Right lobe of liver (tissue), 4 donors: ENCODE results near the gene CCDC50.

ENCODE experiments used
- POLR2A ChIP-seq: fragments of 450-650 bp; IDR thresholded peaks from one replicate; pipeline ENCODE4 v1.6.1; 2017; ENCODE audit warnings: antibody characterized with exemption, mild to moderate bottlenecking
- TF ChIP-seq, protein P1 (sequence below), 4 donors: fragments of 200-600 bp in 3 of 4; fragments of 450-650 bp in 1 of 4; IDR thresholded peaks; one replicate each; pipeline versions ENCODE4 v1.5.1 to v1.8.0; 2016 to 2022; ENCODE audit warnings: antibody characterized with exemption in 4 of 4, mild to moderate bottlenecking in 2 of 4
- donor health status: DM: no; HTN: no; CAD: no.
- donor health status: DM: no; HTN: no; CAD: no.
- donor health status: DM: no; HTN: yes; CAD: no.

GRCh38 chr3:191290311-191291025 lies 38.7 kb upstream of the CCDC50 start:
- TF ChIP-seq, protein P1, sequence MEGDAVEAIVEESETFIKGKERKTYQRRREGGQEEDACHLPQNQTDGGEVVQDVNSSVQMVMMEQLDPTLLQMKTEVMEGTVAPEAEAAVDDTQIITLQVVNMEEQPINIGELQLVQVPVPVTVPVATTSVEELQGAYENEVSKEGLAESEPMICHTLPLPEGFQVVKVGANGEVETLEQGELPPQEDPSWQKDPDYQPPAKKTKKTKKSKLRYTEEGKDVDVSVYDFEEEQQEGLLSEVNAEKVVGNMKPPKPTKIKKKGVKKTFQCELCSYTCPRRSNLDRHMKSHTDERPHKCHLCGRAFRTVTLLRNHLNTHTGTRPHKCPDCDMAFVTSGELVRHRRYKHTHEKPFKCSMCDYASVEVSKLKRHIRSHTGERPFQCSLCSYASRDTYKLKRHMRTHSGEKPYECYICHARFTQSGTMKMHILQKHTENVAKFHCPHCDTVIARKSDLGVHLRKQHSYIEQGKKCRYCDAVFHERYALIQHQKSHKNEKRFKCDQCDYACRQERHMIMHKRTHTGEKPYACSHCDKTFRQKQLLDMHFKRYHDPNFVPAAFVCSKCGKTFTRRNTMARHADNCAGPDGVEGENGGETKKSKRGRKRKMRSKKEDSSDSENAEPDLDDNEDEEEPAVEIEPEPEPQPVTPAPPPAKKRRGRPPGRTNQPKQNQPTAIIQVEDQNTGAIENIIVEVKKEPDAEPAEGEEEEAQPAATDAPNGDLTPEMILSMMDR (IDR thresholded peaks at IDR 0.05), result no peak
- TF ChIP-seq POLR2A, result no peak
